AG04449 (cell line): Measurements from ENCODE around the gene MET.

Source experiments
- CTCF ChIA-PET: fragments of 350-600 bp; formaldehyde crosslinking; extraction: SDS; loops from one replicate; lab custom pipeline; 2021; ENCODE audit warnings: antibody characterized with exemption; lab: Yijun Ruan, JAX
- POLR2A ChIA-PET: fragments of 400-600, 350-600 bp; formaldehyde crosslinking; extraction: SDS; loops from one replicate; lab custom pipeline; 2020; ENCODE audit warnings: antibody characterized with exemption, inconsistent platforms; lab: Yijun Ruan, JAX
- DNase-seq: peaks from one replicate; pipeline ENCODE4 v3.0.0-alpha.2; 2010; ENCODE audit warnings: low read depth, low spot score
- H3K4me3 ChIP-seq: 2 replicates; pipeline ENCODE4 v1.5.1; 2011; ENCODE audit warnings: low read depth, mild to moderate bottlenecking, control low read depth, low read length
- TF ChIP-seq, protein P1 (sequence below): IDR thresholded peaks from one replicate; pipeline ENCODE4 v1.5.1; 2011; ENCODE audit warnings: mild to moderate bottlenecking, moderate library complexity, low read length, control low read depth, inconsistent platforms; ENCODE audit not compliant: insufficient read depth; ENCODE audit errors: missing control alignments

MET gene

DNA sequence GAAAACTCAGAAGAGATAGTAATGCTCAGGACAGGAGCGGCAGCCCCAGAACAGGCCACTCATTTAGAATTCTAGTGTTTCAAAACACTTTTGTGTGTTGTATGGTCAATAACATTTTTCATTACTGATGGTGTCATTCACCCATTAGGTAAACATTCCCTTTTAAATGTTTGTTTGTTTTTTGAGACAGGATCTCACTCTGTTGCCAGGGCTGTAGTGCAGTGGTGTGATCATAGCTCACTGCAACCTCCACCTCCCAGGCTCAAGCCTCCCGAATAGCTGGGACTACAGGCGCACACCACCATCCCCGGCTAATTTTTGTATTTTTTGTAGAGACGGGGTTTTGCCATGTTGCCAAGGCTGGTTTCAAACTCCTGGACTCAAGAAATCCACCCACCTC is 124.5 kb downstream of the MET start:
- ChIA-PET CTCF (interaction anchor here (1.9 kb wide), 1 partner anchor 10 kb away, joined by 5 read pairs; no protein-coding TSS in a partner anchor), POLR2A (no interaction called here)
- no peak overlapping the region for H3K4me3 ChIP-seq
- no peak for DNase-seq
- TF ChIP-seq, protein P1, sequence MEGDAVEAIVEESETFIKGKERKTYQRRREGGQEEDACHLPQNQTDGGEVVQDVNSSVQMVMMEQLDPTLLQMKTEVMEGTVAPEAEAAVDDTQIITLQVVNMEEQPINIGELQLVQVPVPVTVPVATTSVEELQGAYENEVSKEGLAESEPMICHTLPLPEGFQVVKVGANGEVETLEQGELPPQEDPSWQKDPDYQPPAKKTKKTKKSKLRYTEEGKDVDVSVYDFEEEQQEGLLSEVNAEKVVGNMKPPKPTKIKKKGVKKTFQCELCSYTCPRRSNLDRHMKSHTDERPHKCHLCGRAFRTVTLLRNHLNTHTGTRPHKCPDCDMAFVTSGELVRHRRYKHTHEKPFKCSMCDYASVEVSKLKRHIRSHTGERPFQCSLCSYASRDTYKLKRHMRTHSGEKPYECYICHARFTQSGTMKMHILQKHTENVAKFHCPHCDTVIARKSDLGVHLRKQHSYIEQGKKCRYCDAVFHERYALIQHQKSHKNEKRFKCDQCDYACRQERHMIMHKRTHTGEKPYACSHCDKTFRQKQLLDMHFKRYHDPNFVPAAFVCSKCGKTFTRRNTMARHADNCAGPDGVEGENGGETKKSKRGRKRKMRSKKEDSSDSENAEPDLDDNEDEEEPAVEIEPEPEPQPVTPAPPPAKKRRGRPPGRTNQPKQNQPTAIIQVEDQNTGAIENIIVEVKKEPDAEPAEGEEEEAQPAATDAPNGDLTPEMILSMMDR, result no peak

DNA sequence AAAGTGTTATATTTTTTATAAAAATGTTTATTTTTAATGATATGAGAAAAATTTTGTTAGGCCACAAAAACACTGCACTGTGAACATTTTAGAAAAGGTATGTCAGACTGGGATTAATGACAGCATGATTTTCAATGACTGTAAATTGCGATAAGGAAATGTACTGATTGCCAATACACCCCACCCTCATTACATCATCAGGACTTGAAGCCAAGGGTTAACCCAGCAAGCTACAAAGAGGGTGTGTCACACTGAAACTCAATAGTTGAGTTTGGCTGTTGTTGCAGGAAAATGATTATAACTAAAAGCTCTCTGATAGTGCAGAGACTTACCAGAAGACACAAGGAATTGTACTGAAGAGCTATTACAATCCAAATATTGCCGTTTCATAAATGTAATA is 125.6 kb downstream of the MET start:
- H3K4me3 ChIP-seq, result no peak overlapping the region
- TF ChIP-seq, protein P1, result no peak
- CTCF ChIA-PET, result interaction anchor here (1.4 to 1.9 kb wide), 3 partner anchors 10 to 14 kb away, joined by 4 to 5 read pairs (median 4); no protein-coding TSS in a partner anchor
- no peak for DNase-seq
- POLR2A ChIA-PET, result no interaction called here

DNA sequence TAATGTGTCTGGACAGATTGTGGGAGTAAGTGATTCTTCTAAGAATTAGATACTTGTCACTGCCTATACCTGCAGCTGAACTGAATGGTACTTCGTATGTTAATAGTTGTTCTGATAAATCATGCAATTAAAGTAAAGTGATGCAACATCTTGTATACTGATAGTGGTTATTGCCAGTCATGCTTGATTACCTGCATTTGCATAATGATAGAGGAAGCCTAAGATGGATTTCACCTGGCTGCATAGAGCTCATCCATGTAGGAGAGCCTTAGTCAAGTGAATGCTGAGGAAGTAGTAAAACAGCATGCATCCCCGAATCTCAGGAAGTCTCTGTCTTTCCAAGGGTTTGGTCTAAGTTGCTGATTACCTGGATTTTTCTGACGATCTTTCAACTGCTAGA is 126.2 kb downstream of the MET start:
- H3K4me3 ChIP-seq, result no peak overlapping the region
- ChIA-PET CTCF (interaction anchor here (1.4 to 1.9 kb wide), 3 partner anchors 10 to 15 kb away, joined by 4 to 5 read pairs (median 4); no protein-coding TSS in a partner anchor), POLR2A (no interaction called here)
- TF ChIP-seq, protein P1, result no peak
- DNase-seq, result no peak

DNA sequence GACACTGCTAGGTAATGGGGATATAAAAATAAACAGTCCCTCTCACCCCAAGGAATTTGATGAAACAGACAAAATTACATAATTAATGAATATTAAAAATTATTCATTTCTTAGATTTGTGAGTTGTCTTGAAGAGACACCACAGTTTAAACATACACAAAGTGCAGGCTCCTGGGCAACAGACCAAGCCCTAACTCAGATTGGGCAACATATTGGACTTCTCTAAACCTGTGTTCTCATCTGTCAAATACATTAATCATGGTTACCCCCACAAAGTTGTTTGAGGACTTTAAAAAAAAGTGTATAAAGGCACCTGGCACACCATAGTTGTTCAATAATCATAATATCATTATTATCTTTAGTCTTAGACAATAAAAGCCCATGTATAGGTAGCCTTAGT is 127.9 kb downstream of the MET start:
- H3K4me3 ChIP-seq, result no peak overlapping the region
- POLR2A ChIA-PET, result no interaction called here
- CTCF ChIA-PET, result no interaction called here
- no peak for DNase-seq
- TF ChIP-seq, protein P1, result no peak

DNA sequence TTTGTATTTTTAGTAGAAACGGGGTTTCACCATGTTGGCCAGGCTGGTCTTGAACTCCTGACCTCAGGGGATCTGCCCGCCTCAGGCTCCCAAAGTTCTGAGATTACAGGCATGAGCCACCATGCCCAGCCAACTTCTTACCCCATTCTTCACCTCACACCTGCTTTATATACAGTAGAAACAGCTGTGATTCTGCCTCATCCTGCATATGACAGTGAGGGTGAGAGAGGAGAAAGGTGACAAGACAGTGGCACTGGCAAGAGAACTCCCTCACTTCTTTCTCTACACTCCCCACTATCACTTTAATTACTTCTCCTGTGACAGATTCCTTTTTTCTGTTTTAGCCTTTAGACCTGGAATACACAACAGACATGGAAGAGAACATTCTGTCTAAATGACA is 128.6 kb downstream of the MET start:
- TF ChIP-seq, protein P1, result no peak
- no peak for DNase-seq
- H3K4me3 ChIP-seq, result no peak overlapping the region
- POLR2A ChIA-PET, result no interaction called here
- CTCF ChIA-PET, result no interaction called here

DNA sequence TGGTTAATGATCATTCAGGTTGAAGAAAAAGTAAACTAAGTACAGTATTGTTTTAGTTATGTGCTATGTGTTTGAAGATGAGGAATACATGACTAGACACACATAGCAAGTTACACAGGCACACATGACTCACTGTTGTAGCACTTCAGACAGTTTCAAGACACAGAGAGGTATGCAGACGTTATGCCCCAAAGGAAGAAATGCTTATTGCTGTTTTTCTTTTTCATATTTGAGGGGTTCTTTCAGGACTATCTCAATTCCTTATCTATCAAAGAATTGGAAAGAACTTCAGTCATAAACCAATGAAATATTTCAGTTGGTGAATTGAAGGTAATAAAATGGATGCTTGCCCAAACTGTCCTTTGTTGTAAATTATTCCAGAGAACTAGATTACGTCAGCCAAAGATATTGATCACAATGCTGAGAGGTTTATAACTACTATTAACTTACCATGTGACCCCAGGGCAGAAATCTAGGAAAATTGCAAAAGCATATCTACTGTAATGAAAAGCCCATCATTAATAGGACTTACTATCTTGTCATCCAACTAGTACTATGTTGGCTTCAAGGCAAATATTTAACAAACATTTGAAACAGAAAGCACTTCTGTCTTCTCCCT is 129.2 kb downstream of the MET start:
- ChIA-PET POLR2A (interaction anchor here (0.7 kb wide), 1 partner anchor 124 kb away, joined by 3 read pairs; no protein-coding TSS in a partner anchor), CTCF (interaction anchor here (1.1 to 1.4 kb wide), 2 partner anchors 134 to 210 kb away, joined by 5 to 12 read pairs; no protein-coding TSS in a partner anchor)
- no peak overlapping the region for H3K4me3 ChIP-seq
- peak; percentile 77 for DNase-seq
- TF ChIP-seq, protein P1, result no peak
